Measurements from ENCODE around the gene THAP3. TPM values are rescaled to one million over a fixed set of nuclear protein-coding genes. Genes with fewer than 3 reads are reported as not detected.

THAP3 gene
- total RNA-seq, 2 donors from 2014 or later: 11.9 to 18.9 TPM

DNA sequence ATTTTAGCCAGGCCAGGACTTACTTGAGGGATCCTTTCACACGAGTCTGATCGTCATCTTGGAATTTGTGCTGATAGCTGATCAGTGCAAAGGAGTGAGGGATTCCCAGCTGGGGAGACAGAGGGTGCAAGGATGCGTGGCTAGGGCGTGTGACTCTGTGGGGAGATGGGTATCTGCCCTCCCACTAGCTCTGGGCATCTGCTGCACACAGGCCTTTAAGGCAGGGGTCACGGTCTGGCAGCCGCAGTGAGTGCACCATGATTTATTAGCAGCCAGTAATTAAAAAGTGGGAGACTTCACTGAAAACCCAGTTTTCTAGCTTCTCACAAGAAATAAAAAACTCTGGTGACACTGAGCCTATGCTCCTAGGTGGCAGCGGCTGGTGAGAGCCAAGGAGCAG, 20.4 kb downstream of the THAP3 start:
- intact Hi-C loops (cut with DNase I): loop anchor here (10.0 kb wide), 1 partner anchor 160 kb away; no protein-coding TSS in a partner anchor

DNA sequence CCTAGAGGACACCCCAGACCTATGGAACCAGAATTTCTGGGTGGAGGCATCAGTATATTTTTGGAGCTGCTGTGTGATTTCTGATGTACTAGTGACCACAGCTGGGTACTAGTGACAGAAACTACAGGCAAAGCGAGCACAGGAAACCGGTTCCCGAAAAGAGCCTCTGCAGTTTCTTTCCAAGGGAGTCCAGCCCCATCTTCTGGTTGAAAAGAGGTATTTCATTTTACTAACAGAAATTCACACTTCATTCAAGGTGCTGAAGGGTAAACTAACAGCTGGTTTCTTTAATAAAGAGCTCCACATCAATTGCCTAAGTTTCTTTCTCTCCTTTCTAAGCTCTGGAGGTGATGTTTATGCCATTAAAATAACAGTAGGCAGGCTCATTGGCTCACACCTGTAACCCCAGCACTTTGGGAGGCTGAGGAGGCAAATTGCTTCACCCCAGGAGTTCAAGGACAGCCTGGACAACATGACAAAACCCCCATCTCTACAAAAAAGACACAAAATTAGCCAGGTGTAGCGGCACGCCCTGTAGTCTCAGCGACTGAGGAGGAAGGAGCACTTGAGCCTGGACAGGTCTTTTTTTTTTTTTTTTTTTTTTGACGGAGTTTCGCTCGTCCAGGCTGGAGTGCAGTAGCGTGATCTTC, 22.0 kb downstream of the THAP3 start:
- H3K4me3 ChIP-seq: no peak overlapping the region
- TF ChIP-seq CTCF (IDR thresholded peaks at IDR 0.05) (peak; percentile 27 to 77 (median 63)), POLR2A (IDR thresholded peaks at IDR 0.05) (no peak)
- H3K27ac ChIP-seq: no peak overlapping the region
- H3K27me3 ChIP-seq: no peaks in the 10 kb centered on the region
- 37 to 61% methylated on average over 8 to 10 of the region's 10 CpGs for WGBS, 2 donors
- ATAC-seq: peak; percentile 69
- H3K36me3 ChIP-seq (replicated peaks in 1 of 2; ENCODE audit: insufficient read depth in 1 of 2, low read depth in 2 of 2): peaks cover 0 to 3% of the 10 kb centered on the region in 2 donors
- intact Hi-C loops (cut with DNase I): loop anchor here (10.0 kb wide), 1 partner anchor 162 kb away; no protein-coding TSS in a partner anchor
- DNase-seq: peak; percentile 36 to 66 (median 48)
- H3K9me3 ChIP-seq: no peaks in the 10 kb centered on the region
- H3K4me1 ChIP-seq: no peaks in the 10 kb centered on the region

More for the DNA sequence above, 20.4 kb downstream of the THAP3 start:
- no peaks in the 10 kb centered on the region for H3K9me3 ChIP-seq
- H3K27ac ChIP-seq: no peak overlapping the region
- H3K36me3 ChIP-seq (replicated peaks in 1 of 2; ENCODE audit: insufficient read depth in 1 of 2, low read depth in 2 of 2): peaks cover 0 to 4% of the 10 kb centered on the region in 2 donors
- 88 to 89% methylated on average over 6 to 7 of the region's 7 CpGs for WGBS, 2 donors
- no peak for TF ChIP-seq CTCF (IDR thresholded peaks at IDR 0.05)
- TF ChIP-seq POLR2A (IDR thresholded peaks at IDR 0.05): no peak
- H3K4me1 ChIP-seq: no peaks in the 10 kb centered on the region
- ATAC-seq (no peak), DNase-seq (no peak)
- no peak overlapping the region for H3K4me3 ChIP-seq
- no peaks in the 10 kb centered on the region for H3K27me3 ChIP-seq

- DNase-seq (no peak), ATAC-seq (no peak)
- intact Hi-C loops (cut with DNase I): loop anchor here (10.0 kb wide), 1 partner anchor 164 kb away; no protein-coding TSS in a partner anchor
- Histone ChIP-seq H3K4me1 (no peaks in the 10 kb centered on the region), H3K27me3 (no peaks in the 10 kb centered on the region), H3K36me3 (replicated peaks in 1 of 2; ENCODE audit: insufficient read depth in 1 of 2, low read depth in 2 of 2) (peaks cover 0 to 4% of the 10 kb centered on the region in 2 donors), H3K27ac (no peak overlapping the region), H3K4me3 (no peak overlapping the region), H3K9me3 (no peaks in the 10 kb centered on the region)
- 84 to 92% methylated on average over 6 of the region's 6 CpGs for WGBS, 2 donors
- TF ChIP-seq POLR2A (IDR thresholded peaks at IDR 0.05): no peak
- no peak for TF ChIP-seq CTCF (IDR thresholded peaks at IDR 0.05)
These were observed 23.9 kb downstream of the THAP3 start for GRCh38 chr1:6648556-6648955.

GRCh38 chr1:6651909-6652308, 27.2 kb downstream of the THAP3 start:
- Histone ChIP-seq H3K4me1 (no peaks in the 10 kb centered on the region), H3K36me3 (replicated peaks in 1 of 2; ENCODE audit: insufficient read depth in 1 of 2, low read depth in 2 of 2) (peaks cover 0 to 8% of the 10 kb centered on the region in 2 donors), H3K9me3 (no peaks in the 10 kb centered on the region), H3K27me3 (no peaks in the 10 kb centered on the region), H3K4me3 (no peak overlapping the region), H3K27ac (no peak overlapping the region)
- 74 to 87% methylated on average over 13 to 15 of the region's 17 CpGs for WGBS, 2 donors
- DNase-seq: no peak
- ATAC-seq: no peak
- no peak for TF ChIP-seq CTCF (IDR thresholded peaks at IDR 0.05)
- no peak for TF ChIP-seq POLR2A (IDR thresholded peaks at IDR 0.05)
- intact Hi-C loops (cut with DNase I): no loop called here

DNA sequence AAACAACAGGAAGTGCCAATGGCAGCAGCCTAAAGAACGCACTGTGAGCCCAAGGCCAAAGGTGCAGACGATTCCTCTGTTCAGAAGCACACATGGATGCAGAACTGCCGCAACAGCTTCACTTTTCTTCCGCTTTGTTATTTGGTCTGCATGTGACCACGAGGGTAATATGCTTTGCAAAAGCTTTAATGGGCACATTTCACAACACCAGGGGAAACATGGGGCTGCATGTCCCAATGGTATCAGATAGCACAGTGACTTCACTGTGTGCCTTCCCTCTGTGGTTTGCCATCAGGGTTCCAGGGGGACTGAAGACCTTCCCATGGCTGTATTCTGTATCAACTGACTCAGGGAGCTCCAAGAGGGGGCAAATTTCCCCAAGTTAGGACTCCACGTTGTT, 28.3 kb downstream of the THAP3 start:
- DNase-seq: no peak
- TF ChIP-seq CTCF (IDR thresholded peaks at IDR 0.05) (no peak), POLR2A (IDR thresholded peaks at IDR 0.05) (no peak)
- intact Hi-C loops (cut with DNase I): no loop called here
- ATAC-seq: no peak
- Histone ChIP-seq H3K4me1 (no peaks in the 10 kb centered on the region), H3K27me3 (no peaks in the 10 kb centered on the region), H3K27ac (no peak overlapping the region), H3K36me3 (replicated peaks in 1 of 2; ENCODE audit: insufficient read depth in 1 of 2, low read depth in 2 of 2) (peaks cover 0 to 8% of the 10 kb centered on the region in 2 donors), H3K4me3 (no peak overlapping the region), H3K9me3 (no peaks in the 10 kb centered on the region)
- 66 to 70% methylated on average over 6 of the region's 6 CpGs for WGBS, 2 donors

Measured in body of pancreas (tissue), 4 donors.